GM10266 (cell line): ENCODE measurements around the gene MAD1L1.
"Not testable (repeated sequence)": the region's sequence is repeated elsewhere in the genome, so short reads cannot be mapped to it uniquely, and the experiment has no call there.

Experiments
- DNase-seq: peaks from one replicate; pipeline ENCODE4 v3.0.0; 2012; ENCODE audit errors: extremely low spot score
- CTCF ChIP-seq: IDR thresholded peaks from 2 replicates; pipeline ENCODE4 v1.5.1; 2012; ENCODE audit warnings: mild to moderate bottlenecking, low read depth; ENCODE audit not compliant: control insufficient read depth, insufficient read depth; ENCODE audit errors: missing control alignments

The MAD1L1 gene

GRCh38 chr7:1865571-1866255, 367.0 kb downstream of the MAD1L1 start:
- DNase-seq, result no peak
- TF ChIP-seq CTCF, result no peak

GRCh38 chr7:1865000-1865555, 367.7 kb downstream of the MAD1L1 start:
- no peak for DNase-seq

GRCh38 chr7:1864161-1864940, 368.4 kb downstream of the MAD1L1 start:
- TF ChIP-seq CTCF, result no peak
- DNase-seq, result no peak

More at GRCh38 chr7:1865000-1865555, 367.7 kb downstream of the MAD1L1 start:
- TF ChIP-seq CTCF, result no peak

- no peak for DNase-seq
- no peak for TF ChIP-seq CTCF
Observed at GRCh38 chr7:1863091-1863900, 369.4 kb downstream of the MAD1L1 start.

- DNase-seq, result no peak
- TF ChIP-seq CTCF, result no peak
Observed at GRCh38 chr7:1862560-1862959, 370.2 kb downstream of the MAD1L1 start.

GRCh38 chr7:1861799-1862458, 370.8 kb downstream of the MAD1L1 start:
- TF ChIP-seq CTCF, result no peak
- DNase-seq, result no peak

GRCh38 chr7:1860881-1861798, 371.6 kb downstream of the MAD1L1 start:
- not testable (repeated sequence) for DNase-seq
